NCI-H2029 treated with DMSO at 0.1 percent for 48 hours (cell line): Measurements from ENCODE around the gene GTPBP6.
"Not testable (repeated sequence)": the region's sequence is repeated elsewhere in the genome, so short reads cannot be mapped to it uniquely, and the experiment has no call there.

Source experiments
- DNase-seq: peaks from one replicate; lab custom pipeline; 2025; lab: John Stamatoyannopoulos, UW

The GTPBP6 gene

GRCh38 chrX:291411-291901 lies 27.1 kb downstream of the GTPBP6 start:
- DNase-seq = no peak

- DNase-seq = no peak
Observed at GRCh38 chrX:290476-291166, 28.0 kb downstream of the GTPBP6 start.

GRCh38 chrX:288561-288991 lies 30.0 kb downstream of the GTPBP6 start:
- no peak for DNase-seq

- no peak for DNase-seq
Observed at GRCh38 chrX:287670-288069, 30.9 kb downstream of the GTPBP6 start.

GRCh38 chrX:285076-285677 lies 33.4 kb downstream of the GTPBP6 start:
- DNase-seq = no peak

GRCh38 chrX:283115-283845 lies 35.3 kb downstream of the GTPBP6 start:
- DNase-seq = no peak

GRCh38 chrX:282000-282681 lies 36.5 kb downstream of the GTPBP6 start:
- DNase-seq = not testable (repeated sequence)

- DNase-seq = no peak
Observed at GRCh38 chrX:281166-281999, 37.2 kb downstream of the GTPBP6 start, which contains the start of gene PLCXD1. PLCXD1 (plus strand) TSS chrX:281381; CDS start chrX:284188, 2,807 bp downstream.

- not testable (repeated sequence) for DNase-seq
Observed at GRCh38 chrX:280722-281121, 37.9 kb downstream of the GTPBP6 start.

GRCh38 chrX:279757-280604 lies 38.6 kb downstream of the GTPBP6 start:
- not testable (repeated sequence) for DNase-seq

GRCh38 chrX:276581-277201 lies 41.9 kb downstream of the GTPBP6 start:
- no peak for DNase-seq

- no peak for DNase-seq
Observed at GRCh38 chrX:275967-276580, 42.5 kb downstream of the GTPBP6 start.

- DNase-seq = no peak
Observed at GRCh38 chrX:275476-275966, 43.1 kb downstream of the GTPBP6 start.

GRCh38 chrX:274904-275475 lies 43.6 kb downstream of the GTPBP6 start:
- no peak for DNase-seq

- no peak for DNase-seq
Observed at GRCh38 chrX:270848-271367, 47.7 kb downstream of the GTPBP6 start.

- no peak for DNase-seq
Observed at GRCh38 chrX:267771-268261, 50.8 kb downstream of the GTPBP6 start.

- no peak for DNase-seq
Observed at GRCh38 chrX:265502-265901, 53.1 kb downstream of the GTPBP6 start.

- DNase-seq = no peak
Observed at GRCh38 chrX:264634-265455, 53.8 kb downstream of the GTPBP6 start.
